ENCODE results near the gene GANAB. TPM values are rescaled to one million over a fixed set of nuclear protein-coding genes. Genes with fewer than 3 reads are reported as not detected.

The GANAB gene
- total RNA-seq, 1 donor from 2014 or later, result 323 TPM

GRCh38 chr11:62602141-62603071 is 44.0 kb downstream of the GANAB start:
- H3K4me1 Mint-ChIP-seq (ENCODE audit: low read depth, unreplicated experiment), result peaks cover 20% of the 10 kb centered on the region
- no peak for DNase-seq (ENCODE audit: low read depth)
- peak overlapping the region; percentile 72 for H3K9ac ChIP-seq (ENCODE audit: low read length)

GRCh38 chr11:62601372-62602140 is 44.9 kb downstream of the GANAB start, which contains the start of gene MTA2:
TSS of gene MTA2 (minus strand) at chr11:62601865. CDS start at chr11:62601450, 415 bp downstream.
- Histone ChIP-seq H3K4me2 (ENCODE audit: low read length) (peak within 1 kb of the TSS; percentile 89), H3K27me3 (ENCODE audit: insufficient read depth, low read length) (no peaks in the 10 kb centered on the region), H3K9ac (ENCODE audit: low read length) (peak within 1 kb of the TSS; percentile 98), H3K79me2 (ENCODE audit: insufficient read depth, low read length) (peaks cover 47% of the 10 kb centered on the region), H3K27ac (ENCODE audit: low read depth, low read length) (peak within 1 kb of the TSS; percentile 87), H3K4me3 (ENCODE audit: insufficient read depth, low read depth, low read length) (peak within 1 kb of the TSS; percentile 94), H2AFZ (ENCODE audit: low read depth, low read length) (peak within 1 kb of the TSS; percentile 87), H4K20me1 (ENCODE audit: insufficient read depth, low read length) (peaks cover 42% of the 10 kb centered on the region), H3K4me1 (ENCODE audit: insufficient read depth, low read length) (peaks cover 26% of the 10 kb centered on the region), H3K9me3 (ENCODE audit: insufficient read depth, low read depth, low read length) (no peaks in the 10 kb centered on the region), H3K36me3 (ENCODE audit: insufficient read depth, low read length) (peaks cover 19% of the 10 kb centered on the region)
- H3K27ac Mint-ChIP-seq (ENCODE audit: unreplicated experiment), result peak within 1 kb of the TSS; percentile 96
- TF ChIP-seq EZH2 (IDR thresholded peaks at IDR 0.05; ENCODE audit: insufficient read depth, low read length), result no peak
- TF ChIP-seq CTCF (IDR thresholded peaks at IDR 0.05; ENCODE audit: insufficient read depth, low read depth, low read length), result no peak
- peak within 1 kb of the TSS; percentile 99 for H3K4me3 Mint-ChIP-seq (ENCODE audit: unreplicated experiment)
- peaks cover 20% of the 10 kb centered on the region for H3K4me1 Mint-ChIP-seq (ENCODE audit: low read depth, unreplicated experiment)
- FAIRE-seq, result peak; percentile 9
- H3K9me3 Mint-ChIP-seq (ENCODE audit: unreplicated experiment), result no peaks in the 10 kb centered on the region
- peaks cover 6% of the 10 kb centered on the region for H3K27me3 Mint-ChIP-seq (ENCODE audit: low read depth, unreplicated experiment)
- peak; percentile 91 for DNase-seq (ENCODE audit: low read depth)
- H3K36me3 Mint-ChIP-seq (ENCODE audit: low read depth, unreplicated experiment), result peaks cover 43% of the 10 kb centered on the region

More at GRCh38 chr11:62602141-62603071, 44.0 kb downstream of the GANAB start:
- no peaks in the 10 kb centered on the region for H3K9me3 ChIP-seq (ENCODE audit: insufficient read depth, low read depth, low read length)
- no peak overlapping the region for H3K27ac ChIP-seq (ENCODE audit: low read depth, low read length)
- no peak for FAIRE-seq
- peak overlapping the region; percentile 87 for H2AFZ ChIP-seq (ENCODE audit: low read depth, low read length)
- peak overlapping the region; percentile 94 for H3K4me3 ChIP-seq (ENCODE audit: insufficient read depth, low read depth, low read length)
- H3K4me1 ChIP-seq (ENCODE audit: insufficient read depth, low read length), result peaks cover 26% of the 10 kb centered on the region
- H3K27me3 Mint-ChIP-seq (ENCODE audit: low read depth, unreplicated experiment), result peaks cover 6% of the 10 kb centered on the region
- peaks cover 41% of the 10 kb centered on the region for H3K79me2 ChIP-seq (ENCODE audit: insufficient read depth, low read length)
- H3K4me2 ChIP-seq (ENCODE audit: low read length), result peak overlapping the region; percentile 89
- no peak for TF ChIP-seq CTCF (IDR thresholded peaks at IDR 0.05; ENCODE audit: insufficient read depth, low read depth, low read length)
- TF ChIP-seq EZH2 (IDR thresholded peaks at IDR 0.05; ENCODE audit: insufficient read depth, low read length), result no peak
- H3K9me3 Mint-ChIP-seq (ENCODE audit: unreplicated experiment), result no peaks in the 10 kb centered on the region
- H3K36me3 ChIP-seq (ENCODE audit: insufficient read depth, low read length), result peaks cover 14% of the 10 kb centered on the region
- peaks cover 37% of the 10 kb centered on the region for H4K20me1 ChIP-seq (ENCODE audit: insufficient read depth, low read length)
- peaks cover 39% of the 10 kb centered on the region for H3K36me3 Mint-ChIP-seq (ENCODE audit: low read depth, unreplicated experiment)
- H3K27ac Mint-ChIP-seq (ENCODE audit: unreplicated experiment), result peak overlapping the region; percentile 41
- H3K27me3 ChIP-seq (ENCODE audit: insufficient read depth, low read length), result no peaks in the 10 kb centered on the region
- peak overlapping the region; percentile 99 for H3K4me3 Mint-ChIP-seq (ENCODE audit: unreplicated experiment)
